ENCODE results near the gene TRMT112.

The TRMT112 gene

DNA sequence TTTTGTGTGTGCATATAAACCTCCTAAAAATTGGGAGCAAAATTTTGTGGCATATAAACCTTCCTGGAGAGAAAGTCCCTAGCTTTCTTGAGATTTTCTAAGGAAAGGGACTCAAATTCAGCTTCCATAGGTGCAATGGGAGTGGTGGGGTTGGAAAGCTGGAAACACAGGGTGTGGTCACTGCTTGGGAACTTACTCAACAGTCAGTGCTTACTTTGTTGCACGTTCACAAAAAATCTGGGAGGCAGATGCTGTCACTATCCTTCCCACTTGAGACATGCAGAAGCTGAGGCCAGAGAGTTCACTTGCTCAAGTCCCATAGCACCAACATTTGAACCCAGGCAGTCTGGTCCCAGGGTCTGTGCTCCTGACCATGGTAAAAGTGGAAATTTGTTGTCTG lies 21.1 kb downstream of the TRMT112 start:
- Histone ChIP-seq H3K27me3 (replicated peaks; ENCODE audit: insufficient read depth, low read length) (peaks cover 88% of the 10 kb centered on the region), H4K20me1 (ENCODE audit: insufficient read depth, low read length) (no peaks in the 10 kb centered on the region), H2AFZ (ENCODE audit: low read length) (no peak overlapping the region), H3K9ac (ENCODE audit: low read length) (no peak overlapping the region), H3K79me2 (ENCODE audit: low read length) (no peaks in the 10 kb centered on the region), H3K36me3 (replicated peaks; ENCODE audit: insufficient read depth, low read length) (no peaks in the 10 kb centered on the region), H3K27ac (ENCODE audit: low read length) (no peak overlapping the region), H3K4me2 (ENCODE audit: low read depth, low read length) (no peak overlapping the region), H3K4me3 (ENCODE audit: low read length) (no peak overlapping the region), H3K9me3 (replicated peaks; ENCODE audit: insufficient read depth, low read length) (no peaks in the 10 kb centered on the region), H3K9me2 (replicated peaks; ENCODE audit: insufficient read depth, low read length) (no peaks in the 10 kb centered on the region), H3K4me1 (ENCODE audit: low read length) (peaks cover 6% of the 10 kb centered on the region), H3F3A (ENCODE audit: insufficient read depth, low read length) (no peaks in the 10 kb centered on the region)
- TF ChIP-seq EZH2phosphoT487 (IDR thresholded peaks at IDR 0.05; ENCODE audit: low read length) (no peak), EZH2 (optimal IDR thresholded peaks at IDR 0.05; ENCODE audit: low read depth, low read length) (no peak)
- TF ChIP-seq, protein P1, sequence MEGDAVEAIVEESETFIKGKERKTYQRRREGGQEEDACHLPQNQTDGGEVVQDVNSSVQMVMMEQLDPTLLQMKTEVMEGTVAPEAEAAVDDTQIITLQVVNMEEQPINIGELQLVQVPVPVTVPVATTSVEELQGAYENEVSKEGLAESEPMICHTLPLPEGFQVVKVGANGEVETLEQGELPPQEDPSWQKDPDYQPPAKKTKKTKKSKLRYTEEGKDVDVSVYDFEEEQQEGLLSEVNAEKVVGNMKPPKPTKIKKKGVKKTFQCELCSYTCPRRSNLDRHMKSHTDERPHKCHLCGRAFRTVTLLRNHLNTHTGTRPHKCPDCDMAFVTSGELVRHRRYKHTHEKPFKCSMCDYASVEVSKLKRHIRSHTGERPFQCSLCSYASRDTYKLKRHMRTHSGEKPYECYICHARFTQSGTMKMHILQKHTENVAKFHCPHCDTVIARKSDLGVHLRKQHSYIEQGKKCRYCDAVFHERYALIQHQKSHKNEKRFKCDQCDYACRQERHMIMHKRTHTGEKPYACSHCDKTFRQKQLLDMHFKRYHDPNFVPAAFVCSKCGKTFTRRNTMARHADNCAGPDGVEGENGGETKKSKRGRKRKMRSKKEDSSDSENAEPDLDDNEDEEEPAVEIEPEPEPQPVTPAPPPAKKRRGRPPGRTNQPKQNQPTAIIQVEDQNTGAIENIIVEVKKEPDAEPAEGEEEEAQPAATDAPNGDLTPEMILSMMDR (IDR thresholded peaks at IDR 0.05; ENCODE audit: low read length) = no peak
- DNase-seq = peak; percentile 4

DNA sequence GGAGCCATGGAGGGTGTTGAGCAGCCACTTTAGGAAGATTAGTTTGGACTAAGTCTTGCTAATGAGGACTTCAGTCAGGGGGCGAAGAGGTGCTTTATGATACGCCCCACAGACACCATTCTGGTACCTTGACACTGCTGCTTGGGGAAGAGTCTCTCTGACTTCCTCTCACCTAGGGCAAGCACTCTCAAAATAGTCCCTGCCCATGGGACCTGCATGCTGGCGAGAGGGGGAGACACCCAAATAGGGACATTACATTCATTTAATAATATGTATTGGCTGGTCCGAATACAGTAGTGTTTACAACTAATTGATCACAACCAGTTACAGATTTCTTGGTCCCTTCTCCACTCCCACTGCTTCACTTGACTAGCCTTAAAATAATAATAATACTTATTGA lies 21.6 kb downstream of the TRMT112 start:
- Histone ChIP-seq H3K27me3 (replicated peaks; ENCODE audit: insufficient read depth, low read length) (peaks cover 91% of the 10 kb centered on the region), H2AFZ (ENCODE audit: low read length) (no peak overlapping the region), H4K20me1 (ENCODE audit: insufficient read depth, low read length) (no peaks in the 10 kb centered on the region), H3K9me2 (replicated peaks; ENCODE audit: insufficient read depth, low read length) (no peaks in the 10 kb centered on the region), H3F3A (ENCODE audit: insufficient read depth, low read length) (0 out of 2 replicates have a peak, but pooled peaks cover 2% of the 10 kb centered on the region), H3K27ac (ENCODE audit: low read length) (no peak overlapping the region), H3K36me3 (replicated peaks; ENCODE audit: insufficient read depth, low read length) (no peaks in the 10 kb centered on the region), H3K9me3 (replicated peaks; ENCODE audit: insufficient read depth, low read length) (no peaks in the 10 kb centered on the region), H3K4me3 (ENCODE audit: low read length) (no peak overlapping the region), H3K4me1 (ENCODE audit: low read length) (peaks cover 5% of the 10 kb centered on the region), H3K9ac (ENCODE audit: low read length) (no peak overlapping the region), H3K4me2 (ENCODE audit: low read depth, low read length) (no peak overlapping the region), H3K79me2 (ENCODE audit: low read length) (no peaks in the 10 kb centered on the region)
- peak; percentile 2 for DNase-seq
- TF ChIP-seq EZH2phosphoT487 (IDR thresholded peaks at IDR 0.05; ENCODE audit: low read length) = no peak
- TF ChIP-seq, protein P1 (IDR thresholded peaks at IDR 0.05; ENCODE audit: low read length) = no peak
- TF ChIP-seq EZH2 (optimal IDR thresholded peaks at IDR 0.05; ENCODE audit: low read depth, low read length) = no peak

DNA sequence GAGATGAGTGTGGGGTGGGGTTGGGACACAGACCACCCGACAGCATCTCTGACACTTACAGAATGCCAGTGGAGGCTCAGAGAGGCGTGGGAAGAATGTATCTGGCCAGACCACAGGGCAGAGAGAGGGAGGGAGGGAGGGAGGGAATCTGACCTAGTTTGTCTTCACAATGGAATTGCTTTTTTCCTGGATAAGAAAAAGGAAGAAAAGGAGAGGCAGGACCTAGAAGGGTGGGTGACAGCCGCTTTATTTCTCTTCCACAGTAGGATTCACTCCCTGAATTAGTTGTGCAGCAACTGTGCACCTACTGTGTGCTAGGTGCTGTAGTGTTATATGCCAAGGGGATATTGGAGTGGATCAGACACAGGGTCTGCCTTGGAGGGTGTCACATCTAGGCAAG lies 22.6 kb downstream of the TRMT112 start:
- Histone ChIP-seq H3F3A (ENCODE audit: insufficient read depth, low read length) (0 out of 2 replicates have a peak, but pooled peaks cover 5% of the 10 kb centered on the region), H3K36me3 (replicated peaks; ENCODE audit: insufficient read depth, low read length) (no peaks in the 10 kb centered on the region), H2AFZ (ENCODE audit: low read length) (no peak overlapping the region), H3K9me2 (replicated peaks; ENCODE audit: insufficient read depth, low read length) (no peaks in the 10 kb centered on the region), H3K27ac (ENCODE audit: low read length) (no peak overlapping the region), H3K27me3 (replicated peaks; ENCODE audit: insufficient read depth, low read length) (peaks cover 87% of the 10 kb centered on the region), H4K20me1 (ENCODE audit: insufficient read depth, low read length) (no peaks in the 10 kb centered on the region), H3K4me3 (ENCODE audit: low read length) (no peak overlapping the region), H3K9ac (ENCODE audit: low read length) (no peak overlapping the region), H3K4me1 (ENCODE audit: low read length) (no peaks in the 10 kb centered on the region), H3K9me3 (replicated peaks; ENCODE audit: insufficient read depth, low read length) (no peaks in the 10 kb centered on the region), H3K79me2 (ENCODE audit: low read length) (no peaks in the 10 kb centered on the region), H3K4me2 (ENCODE audit: low read depth, low read length) (no peak overlapping the region)
- no peak for DNase-seq
- TF ChIP-seq EZH2 (optimal IDR thresholded peaks at IDR 0.05; ENCODE audit: low read depth, low read length) (no peak), EZH2phosphoT487 (IDR thresholded peaks at IDR 0.05; ENCODE audit: low read length) (no peak)
- TF ChIP-seq, protein P1 (IDR thresholded peaks at IDR 0.05; ENCODE audit: low read length) = no peak
